Measurements from ENCODE around the gene HYAL4. TPM values are rescaled to one million over a fixed set of nuclear protein-coding genes. Genes with fewer than 3 reads are reported as not detected.
"Not testable (repeated sequence)": the region's sequence is repeated elsewhere in the genome, so short reads cannot be mapped to it uniquely, and the experiment has no call there.

Gene HYAL4
- polyA plus RNA-seq, 1 donor from 2014 or later: not detected

GRCh38 chr7:123836656-123837055, 8.3 kb upstream of the HYAL4 start:
- Histone ChIP-seq H3K9ac (ENCODE audit: low read length) (no peak overlapping the region), H3K36me3 (ENCODE audit: insufficient read depth, low read length) (no peaks in the 10 kb centered on the region), H3K9me3 (ENCODE audit: low read length) (no peaks in the 10 kb centered on the region), H3K4me2 (ENCODE audit: low read length) (no peak overlapping the region), H4K20me1 (ENCODE audit: insufficient read depth) (no peaks in the 10 kb centered on the region), H2AFZ (ENCODE audit: low read depth, low read length) (no peak overlapping the region), H3K9me2 (ENCODE audit: insufficient read depth, low read length) (no peaks in the 10 kb centered on the region), H3K79me2 (replicated peaks; ENCODE audit: insufficient read depth, low read length) (no peaks in the 10 kb centered on the region), H3K4me3 (ENCODE audit: low read length) (no peak overlapping the region), H3K27ac (ENCODE audit: low read length) (no peak overlapping the region), H3K27me3 (ENCODE audit: insufficient read depth, low read depth, low read length) (no peaks in the 10 kb centered on the region), H3F3A (ENCODE audit: insufficient read depth, low read length, poor library complexity, severe bottlenecking) (no peaks in the 10 kb centered on the region)
- TF ChIP-seq MXI1 (conservative IDR thresholded peaks at IDR 0.05; ENCODE audit: poor library complexity, severe bottlenecking) (no peak), TAF1 (IDR thresholded peaks at IDR 0.05; ENCODE audit: low read depth) (no peak), CTCF (IDR thresholded peaks at IDR 0.05; ENCODE audit: poor library complexity, severe bottlenecking) (no peak), EZH2 (IDR thresholded peaks at IDR 0.05; ENCODE audit: borderline replicate concordance, insufficient read depth, low read length, poor library complexity, severe bottlenecking) (no peak), POLR2AphosphoS5 (IDR thresholded peaks at IDR 0.05) (no peak)

GRCh38 chr7:123839106-123839505, 5.9 kb upstream of the HYAL4 start:
- not testable (repeated sequence) for H3K36me3 ChIP-seq (ENCODE audit: insufficient read depth, low read length); H3K9ac ChIP-seq (ENCODE audit: low read length); H3K4me2 ChIP-seq (ENCODE audit: low read length); H2AFZ ChIP-seq (ENCODE audit: low read depth, low read length); H3K27ac ChIP-seq (ENCODE audit: low read length); H3K9me2 ChIP-seq (ENCODE audit: insufficient read depth, low read length); H3F3A ChIP-seq (ENCODE audit: insufficient read depth, low read length, poor library complexity, severe bottlenecking); H3K4me3 ChIP-seq (ENCODE audit: low read length); H3K27me3 ChIP-seq (ENCODE audit: insufficient read depth, low read depth, low read length); H4K20me1 ChIP-seq (ENCODE audit: insufficient read depth); H3K9me3 ChIP-seq (ENCODE audit: low read length); H3K79me2 ChIP-seq (replicated peaks; ENCODE audit: insufficient read depth, low read length)

- not testable (repeated sequence) for H3K27me3 ChIP-seq (ENCODE audit: insufficient read depth, low read depth, low read length); H3K9ac ChIP-seq (ENCODE audit: low read length); H4K20me1 ChIP-seq (ENCODE audit: insufficient read depth); H3K4me3 ChIP-seq (ENCODE audit: low read length); H3F3A ChIP-seq (ENCODE audit: insufficient read depth, low read length, poor library complexity, severe bottlenecking); H3K9me2 ChIP-seq (ENCODE audit: insufficient read depth, low read length); H3K27ac ChIP-seq (ENCODE audit: low read length); H3K9me3 ChIP-seq (ENCODE audit: low read length); H3K36me3 ChIP-seq (ENCODE audit: insufficient read depth, low read length); H3K79me2 ChIP-seq (replicated peaks; ENCODE audit: insufficient read depth, low read length); H3K4me2 ChIP-seq (ENCODE audit: low read length); H2AFZ ChIP-seq (ENCODE audit: low read depth, low read length)
Measured at GRCh38 chr7:123844142-123844541, 827 bp upstream of the HYAL4 start.

- Histone ChIP-seq H3K9me2 (ENCODE audit: insufficient read depth, low read length) (no peaks in the 10 kb centered on the region), H3K9ac (ENCODE audit: low read length) (no peak overlapping the region), H3K27ac (ENCODE audit: low read length) (no peak overlapping the region), H3K36me3 (ENCODE audit: insufficient read depth, low read length) (no peaks in the 10 kb centered on the region), H3K4me3 (ENCODE audit: low read length) (no peak overlapping the region), H3F3A (ENCODE audit: insufficient read depth, low read length, poor library complexity, severe bottlenecking) (no peaks in the 10 kb centered on the region), H3K9me3 (ENCODE audit: low read length) (no peaks in the 10 kb centered on the region), H3K27me3 (ENCODE audit: insufficient read depth, low read depth, low read length) (no peaks in the 10 kb centered on the region), H2AFZ (ENCODE audit: low read depth, low read length) (no peak overlapping the region), H4K20me1 (ENCODE audit: insufficient read depth) (no peaks in the 10 kb centered on the region), H3K4me2 (ENCODE audit: low read length) (no peak overlapping the region), H3K79me2 (replicated peaks; ENCODE audit: insufficient read depth, low read length) (no peaks in the 10 kb centered on the region)
- no peak for TF ChIP-seq REST (IDR thresholded peaks at IDR 0.05; ENCODE audit: borderline replicate concordance)
- TF ChIP-seq MXI1 (conservative IDR thresholded peaks at IDR 0.05; ENCODE audit: poor library complexity, severe bottlenecking): no peak
- no peak for TF ChIP-seq SMC3 (conservative IDR thresholded peaks at IDR 0.05; ENCODE audit: poor library complexity)
- no peak for TF ChIP-seq EZH2 (IDR thresholded peaks at IDR 0.05; ENCODE audit: borderline replicate concordance, insufficient read depth, low read length, poor library complexity, severe bottlenecking)
- TF ChIP-seq CTCF (IDR thresholded peaks at IDR 0.05; ENCODE audit: poor library complexity, severe bottlenecking): no peak
- TF ChIP-seq EP300 (conservative IDR thresholded peaks at IDR 0.05; ENCODE audit: poor library complexity, severe bottlenecking): no peak
- no peak for TF ChIP-seq POLR2AphosphoS5 (IDR thresholded peaks at IDR 0.05)
- TF ChIP-seq RAD21 (conservative IDR thresholded peaks at IDR 0.05): no peak
- no peak for TF ChIP-seq TAF1 (IDR thresholded peaks at IDR 0.05; ENCODE audit: low read depth)
Measured at GRCh38 chr7:123845823-123846216, 851 bp downstream of the HYAL4 start.
